ENCODE data around the gene TLR6.

The TLR6 gene

DNA sequence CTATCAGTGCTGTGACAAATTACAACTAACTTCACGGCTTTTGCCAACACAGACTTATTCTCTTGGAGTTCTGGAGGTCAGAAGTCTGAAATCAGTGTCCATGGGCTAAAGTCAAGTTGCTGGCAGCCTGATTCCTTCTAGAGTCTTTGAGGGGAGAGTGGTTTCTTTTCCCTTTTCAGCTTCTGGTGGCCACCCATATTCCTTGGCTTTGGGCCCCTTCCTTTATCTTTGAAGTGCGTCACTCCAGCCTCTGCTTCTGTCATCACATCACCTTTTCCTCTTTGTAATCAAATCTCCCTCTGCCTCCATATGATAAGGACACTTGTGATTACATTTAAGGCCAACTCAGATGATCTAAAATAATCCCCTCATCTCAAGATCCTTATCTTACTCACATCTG, 20.0 kb upstream of the TLR6 start:
- H3K4me3 ChIP-seq (ENCODE audit: low read depth, low read length) = no peak overlapping the region
- TF ChIP-seq, protein P1, sequence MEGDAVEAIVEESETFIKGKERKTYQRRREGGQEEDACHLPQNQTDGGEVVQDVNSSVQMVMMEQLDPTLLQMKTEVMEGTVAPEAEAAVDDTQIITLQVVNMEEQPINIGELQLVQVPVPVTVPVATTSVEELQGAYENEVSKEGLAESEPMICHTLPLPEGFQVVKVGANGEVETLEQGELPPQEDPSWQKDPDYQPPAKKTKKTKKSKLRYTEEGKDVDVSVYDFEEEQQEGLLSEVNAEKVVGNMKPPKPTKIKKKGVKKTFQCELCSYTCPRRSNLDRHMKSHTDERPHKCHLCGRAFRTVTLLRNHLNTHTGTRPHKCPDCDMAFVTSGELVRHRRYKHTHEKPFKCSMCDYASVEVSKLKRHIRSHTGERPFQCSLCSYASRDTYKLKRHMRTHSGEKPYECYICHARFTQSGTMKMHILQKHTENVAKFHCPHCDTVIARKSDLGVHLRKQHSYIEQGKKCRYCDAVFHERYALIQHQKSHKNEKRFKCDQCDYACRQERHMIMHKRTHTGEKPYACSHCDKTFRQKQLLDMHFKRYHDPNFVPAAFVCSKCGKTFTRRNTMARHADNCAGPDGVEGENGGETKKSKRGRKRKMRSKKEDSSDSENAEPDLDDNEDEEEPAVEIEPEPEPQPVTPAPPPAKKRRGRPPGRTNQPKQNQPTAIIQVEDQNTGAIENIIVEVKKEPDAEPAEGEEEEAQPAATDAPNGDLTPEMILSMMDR (IDR thresholded peaks at IDR 0.05; ENCODE audit: low read depth, low read length, missing control alignments) = no peak
- no peak for DNase-seq (ENCODE audit: low read depth)

DNA sequence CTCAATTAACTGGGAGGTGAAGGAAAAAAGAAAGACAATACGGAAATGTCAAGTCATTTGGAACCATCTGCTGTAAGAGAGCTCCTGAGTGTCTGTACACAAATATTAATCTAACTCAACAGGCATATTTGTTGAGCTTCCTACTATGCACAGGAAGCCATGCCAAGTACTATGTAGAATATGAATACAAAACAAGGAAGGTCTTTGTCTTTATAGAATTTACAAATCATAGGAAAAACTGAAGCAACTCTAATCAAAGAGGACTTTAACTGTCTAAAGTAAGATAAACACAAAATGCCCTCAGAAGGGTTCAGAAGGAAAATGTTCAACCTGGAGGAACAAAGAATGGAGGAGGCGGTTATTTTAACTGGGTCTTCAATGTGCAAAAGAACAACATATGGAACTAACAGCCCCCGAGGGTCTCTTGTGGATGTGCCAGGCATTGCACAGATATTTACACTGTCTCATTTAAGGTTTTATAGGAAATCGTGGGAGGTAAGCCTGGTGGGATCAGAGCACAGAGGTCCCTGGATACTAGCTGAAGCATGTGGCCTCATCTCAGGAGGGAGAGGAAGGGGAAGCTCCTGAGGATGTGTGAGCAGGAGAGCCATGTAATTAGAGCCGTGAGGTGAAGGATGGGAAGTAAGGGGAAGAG, 16.8 kb upstream of the TLR6 start:
- H3K4me3 ChIP-seq (ENCODE audit: low read depth, low read length) = no peak overlapping the region
- no peak for DNase-seq (ENCODE audit: low read depth)
- TF ChIP-seq, protein P1 (IDR thresholded peaks at IDR 0.05; ENCODE audit: low read depth, low read length, missing control alignments) = peak; percentile 11

DNA sequence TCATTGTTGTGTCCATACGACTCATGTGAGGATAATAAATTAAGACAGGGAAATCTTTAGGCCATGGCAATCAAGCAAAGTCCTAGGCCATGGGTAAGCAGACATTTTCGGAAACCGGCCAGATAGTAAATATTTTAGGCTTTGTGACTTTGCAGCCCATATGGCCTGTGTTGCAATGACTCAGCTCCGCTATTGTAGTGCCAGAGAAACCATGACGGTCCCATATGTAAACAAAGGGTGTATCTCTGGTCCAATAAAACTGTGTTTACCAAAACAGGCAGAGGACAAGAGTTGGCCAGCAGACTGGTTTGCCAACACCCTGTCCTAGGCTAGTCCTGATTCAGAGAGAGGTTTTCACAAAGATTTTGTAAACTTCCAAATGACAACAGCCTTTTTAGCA, 16.0 kb upstream of the TLR6 start:
- no peak overlapping the region for H3K4me3 ChIP-seq (ENCODE audit: low read depth, low read length)
- TF ChIP-seq, protein P1 (IDR thresholded peaks at IDR 0.05; ENCODE audit: low read depth, low read length, missing control alignments) = no peak
- no peak for DNase-seq (ENCODE audit: low read depth)

DNA sequence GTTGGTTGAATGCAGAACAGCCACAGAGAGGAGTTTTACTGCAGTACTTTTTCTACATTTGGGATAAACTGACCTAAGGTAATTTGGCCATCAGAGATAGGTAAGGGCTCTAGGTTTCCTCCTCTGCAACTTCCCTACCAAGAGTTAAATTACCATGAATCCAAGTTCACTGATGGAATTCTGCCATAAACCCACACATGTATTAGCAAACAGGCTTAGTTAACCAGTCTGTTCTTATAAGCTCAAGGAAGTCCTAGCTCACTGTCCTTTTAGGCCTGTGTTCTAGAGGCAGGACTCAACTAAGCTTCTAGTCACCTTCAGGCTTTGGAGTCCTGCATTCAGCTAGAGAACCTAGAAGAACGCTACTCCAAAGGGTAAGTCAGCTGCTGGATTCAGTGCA, 15.0 kb upstream of the TLR6 start:
- TF ChIP-seq, protein P1 (IDR thresholded peaks at IDR 0.05; ENCODE audit: low read depth, low read length, missing control alignments) = no peak
- no peak for DNase-seq (ENCODE audit: low read depth)
- H3K4me3 ChIP-seq (ENCODE audit: low read depth, low read length) = no peak overlapping the region

DNA sequence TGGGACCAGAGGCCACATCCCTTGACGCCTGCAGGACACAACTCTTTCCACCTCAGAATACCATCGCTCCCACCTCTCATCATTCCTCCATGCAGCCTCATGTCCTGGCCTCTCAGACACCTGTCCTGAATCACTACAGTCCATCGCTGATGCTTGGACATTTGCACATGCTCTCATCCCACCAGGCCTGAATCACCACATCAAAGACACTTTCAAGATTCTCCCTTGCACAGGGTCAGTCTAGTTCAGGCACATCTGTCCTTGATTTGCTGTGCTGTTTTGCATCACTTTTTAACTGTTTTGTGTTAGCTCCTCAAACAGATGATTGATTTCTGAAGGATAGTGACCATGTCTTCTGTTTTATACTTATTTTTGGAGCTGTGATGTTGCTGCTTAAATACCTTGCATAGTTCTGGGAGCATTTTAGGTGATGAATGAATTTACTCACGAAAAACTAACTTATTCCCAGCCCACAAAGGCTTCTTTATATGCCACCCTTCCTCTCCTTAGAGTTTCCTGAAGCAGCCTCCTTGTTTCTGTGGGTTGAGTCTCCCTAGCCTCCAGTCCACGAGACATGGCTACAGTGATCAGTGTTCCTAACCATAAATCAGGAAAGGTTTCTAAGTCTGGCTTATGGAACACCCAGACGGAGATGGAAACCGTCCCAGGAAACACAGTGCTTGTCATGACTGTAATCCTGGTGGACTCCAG, 13.6 kb upstream of the TLR6 start:
- TF ChIP-seq, protein P1 (IDR thresholded peaks at IDR 0.05; ENCODE audit: low read depth, low read length, missing control alignments) = no peak
- no peak overlapping the region for H3K4me3 ChIP-seq (ENCODE audit: low read depth, low read length)
- no peak for DNase-seq (ENCODE audit: low read depth)

DNA sequence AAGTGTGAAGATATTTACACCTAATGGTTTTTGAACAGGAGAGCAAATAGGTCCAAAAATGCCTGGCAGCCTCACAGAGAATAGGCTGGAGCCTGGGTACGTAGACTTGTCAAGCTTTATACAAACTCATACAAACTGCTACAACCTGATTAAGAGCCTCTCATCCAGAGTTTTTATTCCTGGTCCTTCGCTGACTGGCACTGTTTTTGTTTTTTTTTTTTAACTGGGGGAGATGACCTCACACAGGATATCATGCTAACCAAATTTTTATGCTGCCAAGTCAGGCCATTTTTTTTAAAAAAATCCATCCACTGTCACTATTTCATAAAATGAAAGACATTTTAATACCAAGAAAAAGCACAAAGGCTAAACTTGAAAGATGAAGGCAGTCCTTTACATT, 12.9 kb upstream of the TLR6 start:
- H3K4me3 ChIP-seq (ENCODE audit: low read depth, low read length) = no peak overlapping the region
- TF ChIP-seq, protein P1 (IDR thresholded peaks at IDR 0.05; ENCODE audit: low read depth, low read length, missing control alignments) = no peak
- no peak for DNase-seq (ENCODE audit: low read depth)
